GM10847 (cell line): ENCODE data around the gene SLFN14.

Source experiments
- POLR2A ChIP-seq: IDR thresholded peaks from 2 replicates; pipeline ENCODE4 v1.6.1; 2011; ENCODE audit not compliant: insufficient read length; ENCODE audit errors: extremely low read depth

The SLFN14 gene

GRCh38 chr17:35540589-35541404 lies 19.8 kb downstream of the SLFN14 start:
- TF ChIP-seq POLR2A = no peak

GRCh38 chr17:35539659-35540026 lies 21.0 kb downstream of the SLFN14 start:
- no peak for TF ChIP-seq POLR2A

GRCh38 chr17:35537601-35538141 lies 22.9 kb downstream of the SLFN14 start, which contains the start of gene SLFN12L:
Gene SLFN12L (minus strand): TSS chr17:35537678. CDS start chr17:35522364, 15,314 bp downstream.
- no peak for TF ChIP-seq POLR2A

- TF ChIP-seq POLR2A = no peak
These were observed 23.9 kb downstream of the SLFN14 start for GRCh38 chr17:35536664-35537171.

- TF ChIP-seq POLR2A = no peak
These were observed 26.0 kb downstream of the SLFN14 start for GRCh38 chr17:35534576-35535093.

- no peak for TF ChIP-seq POLR2A
These were observed 29.5 kb downstream of the SLFN14 start for GRCh38 chr17:35531160-35531559.

GRCh38 chr17:35529866-35530265 lies 30.8 kb downstream of the SLFN14 start:
- no peak for TF ChIP-seq POLR2A

- TF ChIP-seq POLR2A = no peak
These were observed 37.3 kb downstream of the SLFN14 start for GRCh38 chr17:35523296-35523695.

GRCh38 chr17:35521150-35521549 lies 39.5 kb downstream of the SLFN14 start:
- TF ChIP-seq POLR2A = no peak

GRCh38 chr17:35519906-35520442 lies 40.6 kb downstream of the SLFN14 start:
- no peak for TF ChIP-seq POLR2A

- TF ChIP-seq POLR2A = no peak
These were observed 41.2 kb downstream of the SLFN14 start for GRCh38 chr17:35519439-35519838.

GRCh38 chr17:35515027-35515426 lies 45.6 kb downstream of the SLFN14 start:
- TF ChIP-seq POLR2A = no peak

GRCh38 chr17:35514564-35514963 lies 46.1 kb downstream of the SLFN14 start:
- no peak for TF ChIP-seq POLR2A
